DMS 273 (cell line): ENCODE results near the gene SHLD1.
"Not testable (repeated sequence)": the region's sequence is repeated elsewhere in the genome, so short reads cannot be mapped to it uniquely, and the experiment has no call there.

Experiments
- DNase-seq: peaks from one replicate; lab custom pipeline; 2025; ENCODE audit not compliant: unreplicated experiment; lab: John Stamatoyannopoulos, UW

Gene SHLD1

GRCh38 chr20:5780846-5781217 is 30.6 kb downstream of the SHLD1 start:
- no peak for DNase-seq

GRCh38 chr20:5781367-5781766 is 31.2 kb downstream of the SHLD1 start:
- not testable (repeated sequence) for DNase-seq

GRCh38 chr20:5781798-5782750 is 31.9 kb downstream of the SHLD1 start:
- no peak for DNase-seq

GRCh38 chr20:5784735-5785134 is 34.5 kb downstream of the SHLD1 start:
- no peak for DNase-seq

GRCh38 chr20:5785146-5785545 is 34.9 kb downstream of the SHLD1 start:
- no peak for DNase-seq

GRCh38 chr20:5786930-5787795 is 37.0 kb downstream of the SHLD1 start:
- peak; percentile 56 for DNase-seq

GRCh38 chr20:5787796-5788165 is 37.6 kb downstream of the SHLD1 start:
- DNase-seq = no peak

- peak; percentile 93 for DNase-seq
These were observed 38.2 kb downstream of the SHLD1 start for GRCh38 chr20:5788385-5788895.

- DNase-seq = no peak
These were observed 39.6 kb downstream of the SHLD1 start for GRCh38 chr20:5789827-5790226.

- DNase-seq = no peak
These were observed 43.7 kb downstream of the SHLD1 start for GRCh38 chr20:5793916-5794315.

GRCh38 chr20:5796331-5797040 is 46.3 kb downstream of the SHLD1 start:
- no peak for DNase-seq

- DNase-seq = no peak
These were observed 47.0 kb downstream of the SHLD1 start for GRCh38 chr20:5797165-5797564.

- DNase-seq = peak; percentile 17
These were observed 47.8 kb downstream of the SHLD1 start for GRCh38 chr20:5797843-5798462.

- DNase-seq = not testable (repeated sequence)
These were observed 53.6 kb downstream of the SHLD1 start for GRCh38 chr20:5803754-5804303.

- DNase-seq = peak; percentile 12
These were observed 56.5 kb downstream of the SHLD1 start for GRCh38 chr20:5806457-5807263.

GRCh38 chr20:5807431-5807830 is 57.2 kb downstream of the SHLD1 start:
- no peak for DNase-seq

- no peak for DNase-seq
These were observed 58.7 kb downstream of the SHLD1 start for GRCh38 chr20:5808901-5809300.

GRCh38 chr20:5809495-5809894 is 59.3 kb downstream of the SHLD1 start:
- DNase-seq = no peak

- no peak for DNase-seq
These were observed 60.7 kb downstream of the SHLD1 start for GRCh38 chr20:5810800-5811422.
